CD4-positive, alpha-beta T cell (primary cell): ENCODE results near the gene CASZ1. TPM values are rescaled to one million over a fixed set of nuclear protein-coding genes. Genes with fewer than 3 reads are reported as not detected.

Experiments used
- ATAC-seq: fragments of 200-7000 bp; cut with Tn5 transposase; one replicate; pipeline ENCODE4 v1.10.0; 2022; ENCODE audit warnings: mild to moderate bottlenecking; ENCODE audit not compliant: poor library complexity
- CTCF ChIA-PET: fragments of 350-600 bp; sonication (Branson Sonifier 250); formaldehyde crosslinking; loops from one replicate; lab custom pipeline; 2021; ENCODE audit warnings: antibody characterized with exemption, inconsistent platforms; lab: Charles Lee
- POLR2A ChIA-PET: fragments of 350-600 bp; sonication (Branson Sonifier 250); formaldehyde crosslinking; loops from one replicate; lab custom pipeline; 2021; ENCODE audit warnings: antibody characterized with exemption, inconsistent platforms; lab: Charles Lee
- DNase-seq, 14 experiments: peaks; one replicate each; pipeline ENCODE4 v3.0.0-alpha.2; 2013 to 2020; ENCODE audit warnings: mixed read lengths in 2 of 14
- H3K27ac ChIP-seq, 2 donors: one replicate each; pipeline versions ENCODE4 v1.5.1 to v1.7.0; 2013; ENCODE audit warnings: low read length in 2 of 2, low read depth in 1 of 2, mild to moderate bottlenecking in 1 of 2
- H3K27me3 ChIP-seq, 2 experiments: 1 replicate in 1 of 2; 2 replicates in 1 of 2; pipeline versions ENCODE4 v1.6.1 to v1.7.0; 2013; ENCODE audit warnings: low read length in 2 of 2, control low read depth in 1 of 2, mild to moderate bottlenecking in 1 of 2, moderate library complexity in 1 of 2; ENCODE audit not compliant: insufficient read depth in 2 of 2, control insufficient read depth in 1 of 2
- H3K36me3 ChIP-seq: one replicate; pipeline ENCODE4 v1.6.1; 2013; ENCODE audit warnings: low read length, control low read depth; ENCODE audit not compliant: insufficient read depth
- H3K4me1 ChIP-seq: one replicate; pipeline ENCODE4 v1.6.1; 2013; ENCODE audit warnings: low read length, control low read depth; ENCODE audit not compliant: insufficient read depth
- H3K4me3 ChIP-seq: one replicate; pipeline ENCODE4 v1.5.1; 2013; ENCODE audit warnings: mild to moderate bottlenecking, low read length, moderate library complexity
- H3K9me3 ChIP-seq, 2 experiments: 1 replicate in 1 of 2; 2 replicates in 1 of 2; pipeline versions ENCODE4 v1.6.1 to v1.7.0; 2013; ENCODE audit warnings: low read length in 2 of 2, mild to moderate bottlenecking in 2 of 2, control low read depth in 1 of 2, moderate library complexity in 1 of 2; ENCODE audit not compliant: control insufficient read depth in 1 of 2, insufficient read depth in 1 of 2
- H3K27ac Mint-ChIP-seq: one replicate; pipeline ENCODE4 v1.8.0; 2020; ENCODE audit warnings: mixed read lengths
- H3K27me3 Mint-ChIP-seq: one replicate; pipeline ENCODE4 v1.8.0; 2021; ENCODE audit warnings: mixed read lengths
- H3K36me3 Mint-ChIP-seq: one replicate; pipeline ENCODE4 v1.8.0; 2021; ENCODE audit warnings: low read depth, mixed read lengths
- H3K4me1 Mint-ChIP-seq: one replicate; pipeline ENCODE4 v1.8.0; 2021; ENCODE audit warnings: low read depth, mixed read lengths
- H3K4me3 Mint-ChIP-seq: one replicate; pipeline ENCODE4 v1.8.0; 2020; ENCODE audit warnings: mild to moderate bottlenecking, mixed read lengths
- H3K9me3 Mint-ChIP-seq: one replicate; pipeline ENCODE4 v1.8.0; 2020; ENCODE audit warnings: mixed read lengths
- CTCF ChIP-seq: fragments of 200-600 bp; IDR thresholded peaks from one replicate; pipeline ENCODE4 v1.8.0; 2022; ENCODE audit warnings: antibody characterized with exemption, mild to moderate bottlenecking
- intact Hi-C, 2 experiments: fragments of 100-400 bp; cut with DNase I in 1 of 2; cut with micrococcal nuclease in 1 of 2; formaldehyde crosslinking; loops; one replicate each; pipeline versions ENCODE4 v1.15.1 to v1.9.0; 2023 to 2025; cut with DNase I, micrococcal nuclease
- total RNA-seq, 174 experiments: library from RNA in 2 of 174; stranded (reverse) in 2 of 174; gene quantifications; one replicate each; pipeline ENCODE4 v1.2.3 and lab custom pipeline; 2021 to 2026

CASZ1 gene
- total RNA-seq, 2 experiments from 2014 or later, result 21.8 to 22.8 TPM

GRCh38 chr1:10667861-10668761 is 128.3 kb downstream of the CASZ1 start:
- H3K27me3 ChIP-seq, result no peaks in the 10 kb centered on the region
- H3K4me1 Mint-ChIP-seq, result no peaks in the 10 kb centered on the region
- H3K4me1 ChIP-seq, result no peaks in the 10 kb centered on the region
- no peak for ATAC-seq
- H3K4me3 ChIP-seq, result no peak overlapping the region
- H3K36me3 ChIP-seq, result peaks cover 11% of the 10 kb centered on the region
- H3K36me3 Mint-ChIP-seq, result no peaks in the 10 kb centered on the region
- H3K4me3 Mint-ChIP-seq, result no peak overlapping the region
- ChIA-PET CTCF (no interaction called here), POLR2A (no interaction called here)
- H3K27me3 Mint-ChIP-seq, result no peaks in the 10 kb centered on the region
- DNase-seq, result no peak
- intact Hi-C loops, result no loop called here
- no peak overlapping the region for H3K27ac ChIP-seq
- no peaks in the 10 kb centered on the region for H3K9me3 ChIP-seq
- no peak overlapping the region for H3K27ac Mint-ChIP-seq
- H3K9me3 Mint-ChIP-seq, result no peaks in the 10 kb centered on the region
- TF ChIP-seq CTCF, result no peak

GRCh38 chr1:10665930-10666850 is 130.3 kb downstream of the CASZ1 start:
- Histone ChIP-seq H3K9me3 (no peaks in the 10 kb centered on the region), H3K4me1 (no peaks in the 10 kb centered on the region), H3K36me3 (peaks cover 11% of the 10 kb centered on the region), H3K27me3 (no peaks in the 10 kb centered on the region), H3K27ac (no peak overlapping the region), H3K4me3 (no peak overlapping the region)
- ChIA-PET POLR2A (no interaction called here), CTCF (no interaction called here)
- intact Hi-C loops, result no loop called here
- no peaks in the 10 kb centered on the region for H3K27me3 Mint-ChIP-seq
- ATAC-seq (no peak), DNase-seq (no peak)
- no peak overlapping the region for H3K4me3 Mint-ChIP-seq
- no peak overlapping the region for H3K27ac Mint-ChIP-seq
- no peaks in the 10 kb centered on the region for H3K9me3 Mint-ChIP-seq
- no peaks in the 10 kb centered on the region for H3K4me1 Mint-ChIP-seq
- no peaks in the 10 kb centered on the region for H3K36me3 Mint-ChIP-seq
- TF ChIP-seq CTCF, result no peak

GRCh38 chr1:10665226-10665625 is 131.2 kb downstream of the CASZ1 start:
- H3K27ac Mint-ChIP-seq, result no peak overlapping the region
- H3K9me3 Mint-ChIP-seq, result no peaks in the 10 kb centered on the region
- H3K36me3 ChIP-seq, result peaks cover 11% of the 10 kb centered on the region
- H3K4me1 ChIP-seq, result no peaks in the 10 kb centered on the region
- CTCF ChIA-PET, result no interaction called here
- TF ChIP-seq CTCF, result no peak
- H3K4me1 Mint-ChIP-seq, result no peaks in the 10 kb centered on the region
- DNase-seq (no peak), ATAC-seq (no peak)
- H3K36me3 Mint-ChIP-seq, result no peaks in the 10 kb centered on the region
- H3K27me3 ChIP-seq, result no peaks in the 10 kb centered on the region
- H3K27me3 Mint-ChIP-seq, result no peaks in the 10 kb centered on the region
- H3K9me3 ChIP-seq, result no peaks in the 10 kb centered on the region
- H3K4me3 Mint-ChIP-seq, result no peak overlapping the region
- H3K27ac ChIP-seq, result no peak overlapping the region
- intact Hi-C loops, result no loop called here
- no peak overlapping the region for H3K4me3 ChIP-seq
- POLR2A ChIA-PET, result no interaction called here
